PC-9 (cell line): ENCODE data around the gene AGAP1.

Experiments
- EZH2 ChIP-seq: fragments of 200-600 bp; sonication (generic); IDR thresholded peaks from 2 replicates; pipeline ENCODE4 v1.8.0; 2017; ENCODE audit warnings: antibody characterized with exemption, low read depth
- TF ChIP-seq, protein P1 (sequence below): fragments of 200-600 bp; sonication (generic); conservative IDR thresholded peaks from 2 replicates; pipeline ENCODE4 v1.6.1; 2017; ENCODE audit warnings: mixed run types, antibody characterized with exemption, mild to moderate bottlenecking, moderate library complexity

GRCh38 chr2:235527806-235528469 is 34.1 kb downstream of the AGAP1 start:
- no peak for TF ChIP-seq EZH2
- TF ChIP-seq, protein P1, sequence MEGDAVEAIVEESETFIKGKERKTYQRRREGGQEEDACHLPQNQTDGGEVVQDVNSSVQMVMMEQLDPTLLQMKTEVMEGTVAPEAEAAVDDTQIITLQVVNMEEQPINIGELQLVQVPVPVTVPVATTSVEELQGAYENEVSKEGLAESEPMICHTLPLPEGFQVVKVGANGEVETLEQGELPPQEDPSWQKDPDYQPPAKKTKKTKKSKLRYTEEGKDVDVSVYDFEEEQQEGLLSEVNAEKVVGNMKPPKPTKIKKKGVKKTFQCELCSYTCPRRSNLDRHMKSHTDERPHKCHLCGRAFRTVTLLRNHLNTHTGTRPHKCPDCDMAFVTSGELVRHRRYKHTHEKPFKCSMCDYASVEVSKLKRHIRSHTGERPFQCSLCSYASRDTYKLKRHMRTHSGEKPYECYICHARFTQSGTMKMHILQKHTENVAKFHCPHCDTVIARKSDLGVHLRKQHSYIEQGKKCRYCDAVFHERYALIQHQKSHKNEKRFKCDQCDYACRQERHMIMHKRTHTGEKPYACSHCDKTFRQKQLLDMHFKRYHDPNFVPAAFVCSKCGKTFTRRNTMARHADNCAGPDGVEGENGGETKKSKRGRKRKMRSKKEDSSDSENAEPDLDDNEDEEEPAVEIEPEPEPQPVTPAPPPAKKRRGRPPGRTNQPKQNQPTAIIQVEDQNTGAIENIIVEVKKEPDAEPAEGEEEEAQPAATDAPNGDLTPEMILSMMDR, result no peak
